NCI-H1694 (cell line): ENCODE data around the gene GSG1L.

Experiments used
- DNase-seq: peaks from one replicate; lab custom pipeline; 2025; lab: John Stamatoyannopoulos, UW

Gene GSG1L

DNA sequence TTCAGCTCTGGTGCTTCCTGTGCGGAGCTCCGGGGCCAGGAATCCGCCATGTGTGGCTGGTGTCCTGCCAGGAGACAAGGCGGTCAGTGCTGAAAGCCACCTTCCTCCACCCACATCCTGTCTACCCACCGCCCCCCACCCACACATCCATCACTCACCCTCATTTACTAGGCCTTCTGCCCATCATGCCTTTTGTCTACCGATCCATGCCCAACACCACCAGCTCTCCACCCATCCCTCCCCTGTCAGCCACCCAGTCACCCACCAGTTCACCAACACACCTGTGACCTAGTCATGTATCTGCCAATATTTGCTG lies 272.2 kb downstream of the GSG1L start:
- DNase-seq, result no peak

DNA sequence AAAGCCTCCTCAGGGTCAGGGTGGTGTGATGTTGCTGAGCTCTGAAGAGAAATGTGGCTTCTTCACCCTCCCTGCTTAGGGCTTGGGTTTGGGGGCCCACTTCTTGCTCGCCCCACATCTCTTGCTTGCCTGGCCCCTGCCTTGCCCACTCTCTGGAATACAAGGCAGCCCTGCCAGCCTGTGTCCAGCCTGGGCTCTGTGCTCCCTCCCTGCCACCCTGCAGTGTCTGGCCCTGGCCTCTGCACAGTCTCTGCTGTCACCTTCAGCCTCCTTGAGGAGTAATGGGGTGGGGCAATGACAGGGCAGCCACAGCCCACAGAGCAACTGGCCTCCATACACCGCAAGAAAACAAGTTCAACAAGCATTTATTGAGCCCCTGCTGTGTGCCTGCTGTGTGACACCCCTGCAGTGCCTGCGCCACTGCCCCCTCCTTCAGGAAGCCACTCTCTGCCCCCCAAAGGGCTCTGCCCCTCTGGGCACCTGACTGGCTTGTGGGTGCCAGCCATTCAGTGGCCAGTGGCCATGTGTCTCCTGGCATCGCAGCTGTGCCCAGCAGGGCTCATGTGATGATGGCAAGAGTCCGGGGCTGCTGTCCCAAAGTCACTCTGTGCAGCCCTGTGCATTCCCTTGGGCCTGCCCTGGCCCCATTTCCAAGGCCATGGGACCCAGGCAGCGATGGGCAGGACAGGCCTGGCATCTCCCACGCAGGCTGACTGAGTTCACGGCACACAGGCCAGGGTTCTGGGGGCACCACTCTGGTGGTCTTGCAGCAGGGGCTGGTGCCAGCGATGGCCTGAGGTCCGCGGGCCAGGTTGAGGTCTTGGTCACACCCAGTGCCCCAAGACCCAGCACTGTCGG lies 272.7 kb downstream of the GSG1L start:
- DNase-seq, result no peak

GRCh38 chr16:27789595-27790241 lies 273.8 kb downstream of the GSG1L start:
- DNase-seq, result no peak

- no peak for DNase-seq
Observed at GRCh38 chr16:27789150-27789549, 274.4 kb downstream of the GSG1L start.

- no peak for DNase-seq
Observed at GRCh38 chr16:27787665-27788064, 275.8 kb downstream of the GSG1L start.

GRCh38 chr16:27786923-27787625 lies 276.4 kb downstream of the GSG1L start:
- DNase-seq, result no peak

DNA sequence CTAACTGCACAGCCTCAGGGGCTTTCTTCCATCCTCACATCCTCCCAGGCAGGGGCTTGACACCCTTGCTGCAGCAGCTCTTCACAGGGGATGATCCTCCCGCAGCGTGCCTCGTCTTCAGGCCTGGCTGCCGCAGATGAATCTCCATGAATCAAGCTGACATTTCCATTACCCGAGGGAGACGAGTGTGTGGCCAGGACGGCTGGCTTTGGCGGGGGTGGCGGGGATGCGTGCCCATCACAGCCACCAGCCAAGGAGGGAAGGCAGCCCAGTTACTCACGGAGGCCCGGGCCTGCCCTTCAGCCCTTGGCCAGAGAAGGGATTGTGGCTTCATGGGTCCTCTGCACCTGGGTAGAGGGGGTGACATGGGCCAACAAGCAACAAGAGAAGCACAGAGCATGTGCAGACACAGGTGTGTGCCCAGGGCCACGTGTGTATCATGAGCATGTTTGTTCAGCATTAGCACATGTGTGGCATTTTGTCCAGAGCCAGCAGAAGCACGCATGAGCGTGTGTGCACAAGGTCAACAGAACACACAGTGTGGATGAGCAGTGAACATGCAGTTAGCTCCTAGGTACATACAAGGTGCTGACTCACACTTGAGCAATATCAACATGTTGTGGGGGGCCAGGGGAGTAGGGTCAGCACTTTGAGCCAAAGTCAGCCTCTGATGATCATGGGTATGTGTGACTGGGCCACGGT lies 277.1 kb downstream of the GSG1L start:
- no peak for DNase-seq

DNA sequence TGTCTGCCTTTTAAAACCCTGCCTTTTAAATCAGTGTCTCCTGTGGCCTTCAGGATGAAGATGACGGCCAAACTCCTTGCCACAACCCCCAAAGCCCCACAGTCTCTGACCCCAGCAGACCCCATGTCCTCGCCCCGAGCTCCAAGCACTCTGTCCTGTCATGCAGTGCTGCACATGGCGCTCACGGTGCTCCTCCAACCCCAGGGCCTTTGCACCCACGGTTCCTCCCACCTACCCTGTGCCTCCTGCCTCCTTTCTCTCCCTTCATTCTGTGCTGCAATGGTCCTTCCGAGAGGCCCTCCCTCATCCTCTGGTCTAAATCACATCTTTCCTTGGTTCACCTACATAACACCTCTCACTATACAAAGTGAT lies 278.2 kb downstream of the GSG1L start:
- DNase-seq, result no peak

DNA sequence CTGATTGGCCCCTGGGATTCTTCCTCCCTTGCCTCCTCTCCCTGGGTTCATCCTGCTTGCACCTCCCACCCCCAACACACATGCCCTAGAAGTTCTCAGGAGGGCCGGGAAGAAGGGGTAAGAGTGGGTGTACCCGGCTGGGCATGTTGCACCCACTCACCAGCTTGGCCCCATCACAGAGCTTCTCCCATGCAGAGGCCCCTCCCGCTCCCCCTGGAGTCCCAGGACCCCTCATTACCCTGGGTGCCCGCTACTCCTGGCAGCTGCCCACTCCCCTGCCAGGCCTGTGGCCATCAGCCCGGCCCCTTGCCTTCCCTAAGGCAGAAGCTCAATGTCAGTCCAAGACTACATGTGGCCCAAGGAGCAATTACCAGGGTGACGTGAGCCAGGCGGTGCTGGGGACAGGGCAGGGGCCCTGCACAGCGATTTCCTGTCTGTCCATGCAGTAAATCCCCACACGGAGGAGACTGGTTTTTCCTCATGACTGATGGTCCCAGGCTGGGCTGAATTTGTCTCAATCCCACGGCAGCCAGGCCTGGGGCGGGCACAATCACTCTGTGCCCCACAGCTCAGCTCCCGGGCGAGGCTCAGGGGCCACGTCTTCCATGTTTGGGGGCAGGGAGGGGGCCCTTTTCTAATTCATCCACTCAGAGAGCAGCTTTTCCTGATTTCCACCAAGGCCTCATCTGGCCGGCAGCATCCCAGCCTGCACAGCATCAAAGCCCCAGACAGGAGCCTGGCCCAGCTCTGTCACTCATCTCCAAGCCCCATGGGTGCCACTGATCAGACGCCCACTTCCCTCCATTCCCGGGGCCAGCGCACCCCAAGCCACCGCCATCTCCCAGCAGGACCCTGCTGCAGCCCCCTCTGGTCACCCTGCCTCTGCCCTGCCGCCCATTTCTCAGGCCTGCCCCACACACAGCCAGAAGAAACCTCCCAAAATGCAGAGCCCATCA lies 278.9 kb downstream of the GSG1L start:
- no peak for DNase-seq

DNA sequence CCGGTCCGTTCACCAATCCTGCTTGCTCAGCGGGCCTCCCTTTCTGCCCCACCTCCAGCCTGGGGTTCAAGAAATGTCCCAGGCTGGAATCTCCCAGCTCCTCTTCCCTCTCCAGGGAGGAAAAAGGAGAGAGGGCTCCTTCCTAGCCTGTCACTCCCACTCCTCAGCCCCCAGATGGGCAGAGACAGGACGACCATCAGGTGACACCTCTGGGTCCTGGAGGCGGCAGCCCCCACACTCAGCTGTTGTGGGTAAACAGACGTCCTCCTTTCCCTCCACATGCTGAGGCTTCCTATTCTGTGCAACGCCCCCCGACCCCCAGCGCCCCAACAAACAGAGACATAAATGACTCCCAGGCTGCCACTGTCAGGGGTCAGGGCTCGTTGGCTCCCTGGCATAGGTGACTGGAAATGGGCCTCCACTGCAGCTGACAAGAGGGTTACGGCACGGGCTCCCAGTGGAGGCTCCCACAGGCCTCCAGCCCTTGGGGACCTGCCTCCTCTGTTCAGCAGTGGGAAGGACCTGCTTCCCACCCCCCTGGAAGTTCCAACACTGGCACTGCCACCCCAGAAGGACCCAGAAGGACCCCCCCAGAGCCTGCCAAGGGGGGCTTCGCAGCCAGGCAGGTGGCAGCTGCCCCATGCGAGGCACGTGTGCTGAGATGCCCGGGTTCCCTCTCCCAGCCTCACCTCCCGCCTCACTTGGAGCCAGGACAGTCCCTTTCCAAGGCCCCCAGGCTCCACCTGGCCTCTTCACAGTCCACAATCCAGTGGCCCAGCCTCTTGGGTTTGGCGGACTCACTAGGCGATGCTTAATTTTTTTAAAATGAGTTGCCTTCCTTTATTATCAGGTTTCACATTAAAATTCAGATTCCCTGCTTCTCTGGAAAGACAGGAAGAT lies 281.3 kb downstream of the GSG1L start:
- DNase-seq, result no peak

DNA sequence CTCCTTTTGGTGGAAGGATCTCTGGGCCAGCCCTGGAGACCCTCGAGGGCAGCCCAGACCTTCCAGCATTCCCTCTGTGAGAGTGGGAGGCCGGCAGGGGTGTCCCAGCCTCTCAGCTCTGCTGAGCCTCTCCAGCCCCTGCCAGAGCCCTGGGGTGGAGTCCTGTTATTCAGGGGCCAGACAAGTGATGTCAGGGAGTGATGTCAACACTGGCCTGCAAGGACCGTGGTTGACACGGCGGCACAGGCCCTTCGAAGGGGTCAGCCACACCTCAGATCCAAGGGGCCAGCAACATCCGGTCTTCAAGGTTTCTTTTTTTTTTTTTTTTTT lies 282.4 kb downstream of the GSG1L start:
- DNase-seq, result no peak

- no peak for DNase-seq
Observed at GRCh38 chr16:27780468-27781194, 282.9 kb downstream of the GSG1L start.

GRCh38 chr16:27779641-27780164 lies 283.8 kb downstream of the GSG1L start:
- DNase-seq, result peak; percentile 85

GRCh38 chr16:27778926-27779570 lies 284.5 kb downstream of the GSG1L start:
- no peak for DNase-seq

- DNase-seq, result no peak
Observed at GRCh38 chr16:27778171-27778925, 285.2 kb downstream of the GSG1L start.

DNA sequence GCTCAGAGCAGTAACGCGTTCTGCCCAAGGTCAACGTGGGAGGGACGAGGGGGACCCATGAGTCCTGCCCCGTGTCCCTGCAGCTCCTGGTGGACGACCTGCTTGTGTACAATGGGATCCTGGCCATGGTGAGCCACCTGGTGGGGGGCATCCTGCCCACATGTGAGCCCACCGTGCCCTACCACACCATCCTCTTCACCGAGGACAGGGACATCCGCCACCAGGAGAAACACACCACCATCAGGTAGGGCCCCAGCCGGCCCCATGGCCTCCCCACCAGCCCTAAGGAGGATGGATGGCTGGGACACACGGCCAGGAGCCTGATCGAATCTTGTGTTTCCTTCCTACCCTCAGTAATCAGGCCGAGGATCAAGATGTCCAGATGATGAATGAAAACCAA lies 286.0 kb downstream of the GSG1L start:
- DNase-seq, result no peak

GRCh38 chr16:27776556-27777225 lies 286.8 kb downstream of the GSG1L start:
- DNase-seq, result no peak

GRCh38 chr16:27775254-27775653 lies 288.3 kb downstream of the GSG1L start:
- no peak for DNase-seq
